PC-3 (cell line): ENCODE data around the gene ADAMTS4. TPM values are rescaled to one million over a fixed set of nuclear protein-coding genes. Genes with fewer than 3 reads are reported as not detected.

Experiments
- ATAC-seq: fragments of 200-7000 bp; cut with Tn5 transposase; 2 replicates; pipeline ENCODE4 v1.9.1; 2020; ENCODE audit warnings: mild to moderate bottlenecking, moderate library complexity
- BruUV-seq: library from RNA; stranded (reverse); fragments of 400-500 nt; replicated peaks from 2 replicates; lab custom pipeline; 2021; lab: Mats Ljungman, UMichigan
- CTCF ChIA-PET: fragments of 300-600 bp; sonication (Branson Sonifier 250); formaldehyde crosslinking; loops from one replicate; lab custom pipeline; 2022; ENCODE audit warnings: antibody characterized with exemption; lab: Charles Lee
- POLR2A ChIA-PET: fragments of 300-600 bp; sonication (Branson Sonifier 250); formaldehyde crosslinking; loops from one replicate; lab custom pipeline; 2022; ENCODE audit warnings: antibody characterized with exemption; ENCODE audit not compliant: unreplicated experiment; lab: Charles Lee
- DNase-seq: peaks from one replicate; pipeline ENCODE4 v3.0.0-alpha.2; 2015
- H2AFZ ChIP-seq: fragments of 300-600 bp; sonication (generic); 2 replicates; pipeline ENCODE4 v1.6.0; 2016; ENCODE audit warnings: antibody characterized with exemption, low read length
- H3F3A ChIP-seq: fragments of 300-600 bp; sonication (generic); one replicate; pipeline ENCODE4 v1.6.0; 2017; ENCODE audit warnings: antibody characterized with exemption, low read length, control low read depth, mild to moderate bottlenecking; ENCODE audit not compliant: unreplicated experiment
- H3K27ac ChIP-seq: fragments of 300-600 bp; sonication (generic); 2 replicates; pipeline ENCODE4 v1.5.1; 2016; ENCODE audit warnings: mild to moderate bottlenecking, low read length
- H3K27me3 ChIP-seq: fragments of 300-600 bp; sonication (generic); 2 replicates; pipeline ENCODE4 v1.6.1; 2016; ENCODE audit warnings: low read length, mixed read lengths
- H3K36me3 ChIP-seq: fragments of 300-600 bp; sonication (generic); 2 replicates; pipeline ENCODE4 v1.6.1; 2016; ENCODE audit warnings: low read depth, mixed run types, low read length, mixed read lengths
- H3K4me1 ChIP-seq: fragments of 300-600 bp; sonication (generic); 2 replicates; pipeline ENCODE4 v1.5.1; 2016; ENCODE audit warnings: low read length; ENCODE audit not compliant: insufficient read depth
- H3K4me2 ChIP-seq: fragments of 300-600 bp; sonication (generic); 2 replicates; pipeline ENCODE4 v1.6.0; 2016; ENCODE audit warnings: low read length
- H3K4me3 ChIP-seq: fragments of 300-600 bp; sonication (generic); 2 replicates; pipeline ENCODE4 v1.5.1; 2016; ENCODE audit warnings: mild to moderate bottlenecking, low read length, mixed read lengths
- H3K79me2 ChIP-seq: fragments of 300-600 bp; sonication (generic); 2 replicates; pipeline ENCODE4 v1.6.1; 2017; ENCODE audit warnings: low read length, mixed read lengths
- H3K9ac ChIP-seq: fragments of 300-600 bp; sonication (generic); 2 replicates; pipeline ENCODE4 v1.6.0; 2016; ENCODE audit warnings: mild to moderate bottlenecking, low read length
- H3K9me2 ChIP-seq: fragments of 300-600 bp; sonication (generic); replicated peaks from 2 replicates; pipeline ENCODE4 v1.6.1; 2016; ENCODE audit warnings: mixed run types, low read length, mixed read lengths
- H3K9me3 ChIP-seq: fragments of 300-600 bp; sonication (generic); 2 replicates; pipeline ENCODE4 v1.6.1; 2016; ENCODE audit warnings: low read length, mixed read lengths
- H4K20me1 ChIP-seq: fragments of 300-600 bp; sonication (generic); 2 replicates; pipeline ENCODE4 v1.6.1; 2016; ENCODE audit warnings: low read length, mixed read lengths
- CTCF ChIP-seq: fragments of 300-600 bp; sonication (generic); conservative IDR thresholded peaks from 2 replicates; pipeline ENCODE4 v1.5.1; 2017; ENCODE audit warnings: antibody characterized with exemption, low read depth, mild to moderate bottlenecking, low read length
- EZH2 ChIP-seq: fragments of 300-600 bp; sonication (generic); IDR thresholded peaks from one replicate; pipeline ENCODE4 v1.6.1; 2017; ENCODE audit warnings: antibody characterized with exemption, mild to moderate bottlenecking, low read length; ENCODE audit not compliant: unreplicated experiment
- EZH2phosphoT487 ChIP-seq: fragments of 300-600 bp; sonication (generic); IDR thresholded peaks from 2 replicates; pipeline ENCODE4 v1.6.1; 2018; ENCODE audit warnings: mild to moderate bottlenecking, antibody characterized with exemption, low read length, borderline replicate concordance
- intact Hi-C: fragments of 100-400 bp; cut with micrococcal nuclease; formaldehyde crosslinking; loops from 2 replicates; pipeline ENCODE4 v1.9.0; 2023
- total RNA-seq: library from RNA; depleted of rRNA; stranded (reverse); fragments of >200 nt; gene quantifications from 2 replicates; pipeline ENCODE4 v1.2.3, GENCODE V29; 2014

Gene ADAMTS4
- total RNA-seq, 1 experiment from 2014 or later, result not detected

DNA sequence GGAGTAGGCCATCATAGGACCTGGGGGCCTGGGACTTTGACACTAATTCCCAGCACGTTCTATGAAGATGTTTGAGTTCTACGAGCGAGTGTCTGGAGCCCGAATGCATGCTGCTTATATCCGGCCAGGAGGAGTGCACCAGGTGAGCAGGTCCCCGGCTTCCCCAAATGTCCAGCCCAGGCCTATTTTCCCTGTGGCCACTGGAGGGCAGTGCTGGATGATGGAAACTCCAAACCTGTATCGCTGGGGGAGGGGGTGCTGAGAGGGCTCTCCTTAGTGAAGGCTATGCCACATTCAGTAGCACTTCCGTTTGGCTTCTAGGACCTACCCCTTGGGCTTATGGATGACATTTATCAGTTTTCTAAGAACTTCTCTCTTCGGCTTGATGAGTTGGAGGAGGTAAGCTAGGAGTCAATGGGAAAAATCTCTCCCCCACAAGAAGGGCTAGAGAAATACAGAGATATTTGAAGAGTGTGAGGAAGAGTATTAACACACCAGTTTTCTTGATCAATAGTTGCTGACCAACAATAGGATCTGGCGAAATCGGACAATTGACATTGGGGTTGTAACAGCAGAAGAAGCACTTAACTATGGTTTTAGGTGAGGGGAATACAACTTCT, 11.0 kb upstream of the ADAMTS4 start:
- TF ChIP-seq EZH2 (no peak), EZH2phosphoT487 (no peak), CTCF (peak; percentile 98)
- H3F3A ChIP-seq, result peaks cover 3% of the 10 kb centered on the region
- no peak overlapping the region for H3K4me2 ChIP-seq
- DNase-seq (peak; percentile 92), ATAC-seq (peak; percentile 96)
- ChIA-PET POLR2A (no interaction called here), CTCF (no interaction called here)
- intact Hi-C loops, result loop anchor here (1.0 to 5.0 kb wide), 2 partner anchors 15 to 162 kb away; no protein-coding TSS in a partner anchor
- no peak overlapping the region for H3K4me3 ChIP-seq
- H3K4me1 ChIP-seq, result no peaks in the 10 kb centered on the region
- TSS peak; percentile 4 for BruUV-seq
- H4K20me1 ChIP-seq, result no peaks in the 10 kb centered on the region
- H2AFZ ChIP-seq, result 0 out of 2 replicates have a peak overlapping the region, but pooled peaks have one; percentile 20
- no peaks in the 10 kb centered on the region for H3K9me3 ChIP-seq
- H3K9ac ChIP-seq, result no peak overlapping the region
- peaks cover 68% of the 10 kb centered on the region for H3K36me3 ChIP-seq
- H3K9me2 ChIP-seq, result no peaks in the 10 kb centered on the region
- H3K27ac ChIP-seq, result no peak overlapping the region
- H3K79me2 ChIP-seq, result peaks cover 4% of the 10 kb centered on the region; the same call in 1 of the 2 replicates
- no peaks in the 10 kb centered on the region for H3K27me3 ChIP-seq

DNA sequence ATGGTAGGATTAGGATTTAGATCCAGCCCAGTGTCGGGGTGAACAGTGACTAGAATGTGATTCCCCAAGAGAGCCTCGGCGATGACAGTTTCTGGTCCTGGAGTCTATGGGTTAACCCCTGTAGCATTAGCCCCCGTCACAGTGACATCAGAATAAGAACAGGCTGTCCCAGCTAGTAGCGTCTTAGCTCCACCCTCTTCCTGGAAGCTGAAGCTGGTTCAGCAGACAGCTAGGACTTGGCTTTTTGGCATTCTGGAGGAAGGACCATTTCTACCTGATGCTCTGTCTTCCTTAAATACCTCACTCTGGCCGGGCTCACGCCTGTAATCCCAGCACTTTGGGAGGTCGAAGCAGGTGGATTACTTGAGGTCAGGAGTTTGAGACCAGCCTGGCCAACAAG, 8.3 kb upstream of the ADAMTS4 start:
- Histone ChIP-seq H2AFZ (no peak overlapping the region), H3K9me2 (no peaks in the 10 kb centered on the region), H3K4me1 (peaks cover 7% of the 10 kb centered on the region; the same call in 1 of the 2 replicates), H4K20me1 (no peaks in the 10 kb centered on the region), H3K4me2 (no peak overlapping the region), H3K9me3 (no peaks in the 10 kb centered on the region), H3K9ac (no peak overlapping the region), H3F3A (peaks cover 3% of the 10 kb centered on the region), H3K4me3 (no peak overlapping the region), H3K79me2 (peaks cover 29% of the 10 kb centered on the region), H3K27me3 (no peaks in the 10 kb centered on the region), H3K27ac (no peak overlapping the region), H3K36me3 (peaks cover 54% of the 10 kb centered on the region)
- BruUV-seq, result no TSS peak
- no peak for TF ChIP-seq CTCF
- TF ChIP-seq EZH2phosphoT487, result no peak
- no peak for TF ChIP-seq EZH2
- CTCF ChIA-PET, result interaction anchor here (1.5 kb wide), 1 partner anchor 10 kb away, joined by 3 read pairs; no protein-coding TSS in a partner anchor
- POLR2A ChIA-PET, result no interaction called here
- ATAC-seq (no peak), DNase-seq (no peak)
- intact Hi-C loops, result loop anchor here (5.0 kb wide), 1 partner anchor 165 kb away; no protein-coding TSS in a partner anchor
